Activated CD8-positive, alpha-beta memory T cell treated with anti-CD3 and anti-CD28 coated beads, Interleukin-2, amount 50 U/mL, for 24 hours (primary cell): ENCODE measurements around the gene PTGES3L.
"Not testable (repeated sequence)": the region's sequence is repeated elsewhere in the genome, so short reads cannot be mapped to it uniquely, and the experiment has no call there.

Experiments
- DNase-seq: peaks from one replicate; pipeline ENCODE4 v3.0.0-alpha.2; 2020; ENCODE audit errors: extremely low read depth

PTGES3L gene

GRCh38 chr17:42980274-42980765, 440 bp upstream of the PTGES3L start, which contains the start of gene RUNDC1:
RUNDC1 (plus strand) TSS chr17:42980565; CDS start chr17:42980577, 12 bp downstream.
- DNase-seq, result peak; percentile 79

DNA sequence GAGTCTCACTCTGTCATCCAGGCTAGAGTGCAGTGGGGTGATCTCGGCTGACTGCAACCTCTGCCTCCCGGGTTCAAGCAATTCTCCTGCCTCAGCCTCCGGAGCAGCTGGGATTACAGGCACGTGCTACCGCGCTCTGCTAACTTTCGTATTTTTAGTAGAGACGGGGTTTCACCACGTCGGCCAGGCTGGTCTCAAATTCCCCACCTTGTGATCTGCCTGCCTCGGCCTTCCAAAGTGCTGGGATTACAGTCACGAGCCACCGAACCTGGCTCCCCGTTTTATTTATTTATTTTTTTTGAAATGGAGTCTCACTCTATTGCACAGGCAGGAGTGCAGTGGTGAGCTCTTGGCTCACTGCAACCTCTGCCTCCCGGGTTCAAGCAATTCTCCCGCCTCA, 4.2 kb downstream of the PTGES3L start:
- DNase-seq, result not testable (repeated sequence)

DNA sequence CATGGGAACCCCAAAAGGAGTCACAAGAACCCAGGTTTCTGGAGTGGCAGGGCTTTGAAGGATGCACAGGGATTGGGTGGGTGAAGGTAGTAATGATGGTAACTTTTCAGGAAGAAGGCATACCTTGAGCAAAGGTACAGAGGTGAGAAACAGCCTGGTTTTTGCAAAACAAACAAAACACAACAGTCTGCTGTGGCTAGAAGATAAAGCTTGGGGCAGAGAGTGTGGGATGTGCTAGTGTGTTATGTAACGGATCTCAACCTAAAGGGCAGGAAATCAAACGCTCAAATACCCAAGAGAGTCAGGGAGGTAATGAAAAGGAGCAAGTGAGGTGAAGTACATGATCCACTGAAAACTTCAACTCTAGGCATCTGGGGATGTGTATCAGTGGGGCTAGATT, 4.6 kb downstream of the PTGES3L start:
- no peak for DNase-seq

DNA sequence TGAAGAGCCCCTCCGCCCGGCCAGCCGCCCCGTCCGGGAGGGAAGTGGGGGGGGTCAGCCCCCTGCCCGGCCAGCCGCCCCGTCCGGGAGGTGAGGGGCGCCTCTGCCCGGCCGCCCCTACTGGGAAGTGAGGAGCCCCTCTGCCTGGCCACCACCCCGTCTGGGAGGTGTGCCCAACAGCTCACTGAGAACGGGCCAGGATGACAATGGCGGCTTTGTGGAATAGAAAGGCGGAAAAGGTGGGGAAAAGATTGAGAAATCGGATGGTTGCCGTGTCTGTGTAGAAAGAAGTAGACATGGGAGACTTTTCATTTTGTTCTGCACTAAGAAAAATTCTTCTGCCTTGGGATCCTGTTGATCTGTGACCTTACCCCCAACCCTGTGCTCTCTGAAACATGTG, 6.6 kb downstream of the PTGES3L start:
- DNase-seq, result not testable (repeated sequence)

GRCh38 chr17:42971589-42971988, 8.3 kb downstream of the PTGES3L start:
- no peak for DNase-seq

DNA sequence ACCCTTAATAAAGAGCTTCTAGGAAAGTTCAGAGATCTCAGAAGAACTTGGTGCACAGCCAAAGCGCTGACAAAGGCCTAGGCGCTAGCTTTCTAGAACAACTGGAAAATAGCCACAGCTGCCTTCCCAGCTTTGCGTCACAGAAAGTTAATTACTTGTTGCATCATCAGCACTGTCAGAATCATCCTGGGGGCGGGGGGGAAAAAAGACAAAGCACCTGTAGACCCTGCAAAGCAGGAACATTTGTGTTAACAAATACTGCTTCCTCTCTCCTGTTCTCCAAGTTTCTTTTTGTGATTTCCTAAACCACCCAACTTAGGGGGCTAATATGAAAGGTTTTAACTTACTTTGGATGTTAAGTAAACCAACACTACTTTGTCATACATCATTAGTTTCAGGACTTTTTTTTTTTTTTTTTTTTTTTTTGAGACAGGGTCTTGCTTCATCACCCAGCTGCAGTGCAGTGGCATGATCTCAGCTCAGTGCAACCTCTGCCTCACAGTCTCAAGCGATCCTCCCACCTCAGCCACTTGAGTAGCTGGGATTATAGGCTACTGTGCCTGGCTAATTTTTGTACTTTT, 10.8 kb downstream of the PTGES3L start:
- DNase-seq, result no peak

DNA sequence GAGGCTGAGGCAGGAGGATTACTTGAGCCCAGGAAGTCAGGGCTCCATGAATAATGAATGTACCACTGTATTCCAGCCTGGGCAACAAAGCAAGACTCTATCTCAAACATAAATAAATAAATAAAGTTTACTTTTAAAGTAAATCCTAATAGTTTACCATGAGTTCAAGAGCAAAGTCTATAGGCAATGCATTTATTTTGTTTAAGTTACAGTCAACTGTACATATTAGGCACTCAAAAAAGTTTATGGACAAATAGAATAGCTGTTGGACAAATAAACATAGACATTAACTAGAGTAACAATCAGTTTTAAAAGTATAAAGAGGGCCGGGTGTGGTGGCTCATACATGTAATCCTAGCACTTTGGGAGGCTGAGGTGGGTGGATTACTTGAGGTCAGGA, 12.0 kb downstream of the PTGES3L start:
- DNase-seq, result no peak

GRCh38 chr17:42964161-42964932, 15.5 kb downstream of the PTGES3L start, which contains the start of gene AARSD1:
AARSD1 (minus strand) TSS chr17:42964454; CDS start chr17:42964440, 14 bp downstream.
- peak; percentile 80 for DNase-seq

GRCh38 chr17:42953669-42954068, 26.2 kb downstream of the PTGES3L start:
- DNase-seq, result no peak

GRCh38 chr17:42950044-42950783, 29.7 kb downstream of the PTGES3L start:
- DNase-seq, result no peak

- no peak for DNase-seq
Measured at GRCh38 chr17:42946812-42947211, 33.1 kb downstream of the PTGES3L start.

- no peak for DNase-seq
Measured at GRCh38 chr17:42944211-42944610, 35.7 kb downstream of the PTGES3L start.

- DNase-seq, result no peak
Measured at GRCh38 chr17:42937712-42938596, 41.9 kb downstream of the PTGES3L start.

GRCh38 chr17:42929497-42929844, 50.4 kb downstream of the PTGES3L start:
- no peak for DNase-seq

- DNase-seq, result no peak
Measured at GRCh38 chr17:42928714-42929496, 51.0 kb downstream of the PTGES3L start.

DNA sequence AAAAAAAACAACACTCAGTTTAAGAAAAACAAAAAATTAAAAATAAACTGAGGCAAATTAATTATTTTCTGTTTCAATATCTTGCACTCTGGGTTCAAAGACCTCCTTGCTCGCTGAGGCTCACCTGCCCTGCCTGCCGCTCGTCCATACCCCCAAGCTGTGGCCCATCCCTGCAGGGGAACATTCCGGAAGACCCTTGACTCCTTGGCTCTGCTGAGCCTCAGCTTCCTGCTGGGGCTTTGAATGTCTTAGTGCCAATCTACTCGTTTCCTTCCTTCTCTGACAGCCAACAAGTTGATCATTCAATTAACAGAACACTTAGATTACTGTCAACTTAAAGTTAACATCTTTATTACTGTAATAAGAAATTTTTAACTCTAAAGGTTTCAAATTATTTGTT, 55.0 kb downstream of the PTGES3L start:
- no peak for DNase-seq

DNA sequence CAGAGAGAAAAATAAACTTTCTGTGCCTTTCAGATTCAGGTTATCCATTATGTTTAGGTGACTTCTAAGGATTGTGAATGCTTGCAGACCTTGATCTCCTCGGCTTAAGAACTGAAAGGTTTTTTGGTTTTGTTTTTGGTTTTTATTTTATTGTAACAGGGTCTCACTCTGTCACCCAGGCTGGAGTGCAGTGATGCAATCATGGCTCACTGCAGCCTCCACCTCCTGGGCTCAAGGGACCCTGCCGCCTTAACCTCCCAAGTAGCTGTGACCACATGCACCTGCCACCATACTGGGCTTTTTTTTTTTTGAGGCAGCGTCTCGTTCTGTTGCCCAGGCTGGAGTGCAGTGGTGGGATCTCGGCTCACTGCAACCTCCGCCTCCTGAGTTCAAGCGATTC, 56.4 kb downstream of the PTGES3L start:
- DNase-seq, result not testable (repeated sequence)

DNA sequence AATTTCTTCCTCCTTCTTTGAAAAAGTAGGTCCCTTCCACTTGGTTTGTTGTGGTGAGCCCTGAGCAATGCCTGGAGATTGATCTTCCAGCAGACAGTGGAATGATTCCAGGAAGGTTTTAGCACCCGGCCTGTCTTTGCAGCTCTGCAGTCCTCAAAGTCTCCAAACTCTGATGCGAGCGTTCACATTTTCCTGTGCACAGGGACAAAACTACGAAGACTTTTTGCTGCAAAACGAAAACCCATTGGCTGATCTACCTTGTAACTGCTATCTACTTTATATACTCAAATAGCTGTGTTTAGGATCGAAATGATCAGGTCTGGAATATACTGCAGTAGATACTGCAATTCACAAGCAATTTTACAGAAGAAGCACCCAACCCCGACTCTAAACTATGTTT, 57.6 kb downstream of the PTGES3L start:
- no peak for DNase-seq

GRCh38 chr17:42920922-42921321, 59.0 kb downstream of the PTGES3L start:
- DNase-seq, result no peak

DNA sequence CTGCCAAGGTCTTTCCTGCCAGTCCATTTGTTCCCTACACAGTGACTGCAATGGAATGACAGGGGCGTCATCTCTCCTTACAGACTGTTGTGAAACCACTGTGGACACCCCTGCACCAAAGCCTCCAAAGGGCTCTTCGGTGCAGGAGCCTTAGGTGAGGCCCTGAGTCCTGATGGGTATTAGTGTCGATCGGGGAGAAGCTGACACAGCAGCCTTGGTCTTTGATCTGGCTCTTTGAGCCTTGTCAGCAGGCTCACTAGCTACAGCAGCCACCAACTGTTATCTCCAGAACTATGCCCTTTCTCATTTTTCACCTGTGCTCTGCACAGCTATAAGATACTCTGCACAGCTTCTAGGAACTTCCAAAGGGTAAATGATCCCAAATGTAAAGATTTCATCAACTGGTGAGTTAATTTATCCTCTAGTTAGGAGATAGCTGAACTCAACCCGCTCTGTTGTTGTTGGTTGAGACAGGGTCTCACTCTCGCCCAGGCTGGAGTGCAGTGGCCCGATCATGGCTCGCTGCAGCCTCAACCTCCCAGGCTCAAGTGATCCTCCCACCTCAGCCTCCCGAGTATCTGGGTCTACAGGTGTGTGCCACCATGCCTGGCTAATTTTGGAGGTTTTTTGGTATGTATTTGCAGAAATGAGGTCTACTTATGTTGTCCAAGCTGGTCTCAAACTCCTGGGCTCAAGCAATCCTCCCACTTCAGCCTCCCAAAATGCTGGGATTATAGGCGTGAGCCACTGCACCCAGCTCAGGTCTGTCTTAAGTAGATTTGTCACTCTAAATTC, 59.6 kb downstream of the PTGES3L start:
- no peak for DNase-seq
